RKO (cell line): Measurements from ENCODE around the gene OR5W2.
A peak's percentile ranks its signal among the peaks of the same experiment; 100 is the strongest.
"Not testable (repeated sequence)": the region's sequence is repeated elsewhere in the genome, so short reads cannot be mapped to it uniquely, and the experiment has no call there.

Source experiments
- DNase-seq: peaks from one replicate; pipeline ENCODE4 v3.0.0-alpha.2; 2016; ENCODE audit warnings: low spot score

OR5W2 gene

GRCh38 chr11:55914482-55914881 lies at the start of gene OR5W2:
Gene OR5W2 (minus strand): TSS chr11:55914582. CDS start chr11:55914582, 0 bp downstream.
- DNase-seq = no peak

GRCh38 chr11:55956521-55956920 lies 42.1 kb upstream of the OR5W2 start:
- no peak for DNase-seq

- no peak for DNase-seq
Observed at GRCh38 chr11:55949330-55949729, 34.9 kb upstream of the OR5W2 start.

GRCh38 chr11:55942785-55943392 lies 28.5 kb upstream of the OR5W2 start:
- peak; percentile 63 for DNase-seq

GRCh38 chr11:55936300-55936699 lies 21.9 kb upstream of the OR5W2 start, which contains the start of gene OR5I1:
Gene OR5I1 (minus strand): TSS chr11:55936400. CDS start chr11:55936400, 0 bp downstream.
- DNase-seq = no peak

GRCh38 chr11:55920537-55920936 lies 6.2 kb upstream of the OR5W2 start:
- no peak for DNase-seq

- no peak for DNase-seq
Observed at GRCh38 chr11:55902308-55902707, 12.1 kb downstream of the OR5W2 start.

GRCh38 chr11:55895216-55895615 lies 19.2 kb downstream of the OR5W2 start:
- DNase-seq = no peak

- DNase-seq = not testable (repeated sequence)
Observed at GRCh38 chr11:55885481-55885880, 28.9 kb downstream of the OR5W2 start.

- not testable (repeated sequence) for DNase-seq
Observed at GRCh38 chr11:55884995-55885394, 29.4 kb downstream of the OR5W2 start.

GRCh38 chr11:55882997-55883396 lies 31.4 kb downstream of the OR5W2 start, which contains the start of gene TRIM51:
Gene TRIM51 (plus strand): TSS chr11:55883297. CDS start chr11:55885429, 2,132 bp downstream.
- DNase-seq = not testable (repeated sequence)

- not testable (repeated sequence) for DNase-seq
Observed at GRCh38 chr11:55873146-55873545, 41.2 kb downstream of the OR5W2 start.

GRCh38 chr11:55872731-55873130 lies 41.7 kb downstream of the OR5W2 start:
- not testable (repeated sequence) for DNase-seq

GRCh38 chr11:55867354-55867753 lies 47.0 kb downstream of the OR5W2 start:
- not testable (repeated sequence) for DNase-seq
